ENCODE results near the gene AKAP6.
A peak's percentile ranks its signal among the peaks of the same experiment; 100 is the strongest.

AKAP6 gene

DNA sequence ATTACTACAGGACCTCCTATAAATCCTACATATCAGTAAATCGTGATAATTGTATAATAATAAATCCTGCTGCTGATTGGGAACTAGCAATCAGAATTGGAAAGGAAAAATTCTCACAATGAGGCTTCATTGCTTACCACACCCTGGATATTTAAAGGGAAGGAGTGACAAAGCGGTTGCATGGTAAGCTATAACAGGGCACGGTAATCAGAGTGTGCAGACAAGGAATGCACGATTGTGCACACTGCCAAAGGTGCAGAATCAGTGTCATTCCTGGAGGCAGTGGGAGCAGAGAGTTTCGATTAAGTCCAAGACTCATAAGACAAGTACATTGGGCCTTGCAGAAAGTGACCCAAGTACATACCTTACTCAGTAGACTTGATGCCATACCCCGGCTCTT is 332.1 kb downstream of the AKAP6 start:
- H3K4me3 ChIP-seq (ENCODE audit: low read depth, low read length): no peak overlapping the region
- TF ChIP-seq, protein P1, sequence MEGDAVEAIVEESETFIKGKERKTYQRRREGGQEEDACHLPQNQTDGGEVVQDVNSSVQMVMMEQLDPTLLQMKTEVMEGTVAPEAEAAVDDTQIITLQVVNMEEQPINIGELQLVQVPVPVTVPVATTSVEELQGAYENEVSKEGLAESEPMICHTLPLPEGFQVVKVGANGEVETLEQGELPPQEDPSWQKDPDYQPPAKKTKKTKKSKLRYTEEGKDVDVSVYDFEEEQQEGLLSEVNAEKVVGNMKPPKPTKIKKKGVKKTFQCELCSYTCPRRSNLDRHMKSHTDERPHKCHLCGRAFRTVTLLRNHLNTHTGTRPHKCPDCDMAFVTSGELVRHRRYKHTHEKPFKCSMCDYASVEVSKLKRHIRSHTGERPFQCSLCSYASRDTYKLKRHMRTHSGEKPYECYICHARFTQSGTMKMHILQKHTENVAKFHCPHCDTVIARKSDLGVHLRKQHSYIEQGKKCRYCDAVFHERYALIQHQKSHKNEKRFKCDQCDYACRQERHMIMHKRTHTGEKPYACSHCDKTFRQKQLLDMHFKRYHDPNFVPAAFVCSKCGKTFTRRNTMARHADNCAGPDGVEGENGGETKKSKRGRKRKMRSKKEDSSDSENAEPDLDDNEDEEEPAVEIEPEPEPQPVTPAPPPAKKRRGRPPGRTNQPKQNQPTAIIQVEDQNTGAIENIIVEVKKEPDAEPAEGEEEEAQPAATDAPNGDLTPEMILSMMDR (conservative IDR thresholded peaks at IDR 0.05; ENCODE audit: low read depth, low read length): no peak
- no peak for DNase-seq (ENCODE audit: low read depth)

DNA sequence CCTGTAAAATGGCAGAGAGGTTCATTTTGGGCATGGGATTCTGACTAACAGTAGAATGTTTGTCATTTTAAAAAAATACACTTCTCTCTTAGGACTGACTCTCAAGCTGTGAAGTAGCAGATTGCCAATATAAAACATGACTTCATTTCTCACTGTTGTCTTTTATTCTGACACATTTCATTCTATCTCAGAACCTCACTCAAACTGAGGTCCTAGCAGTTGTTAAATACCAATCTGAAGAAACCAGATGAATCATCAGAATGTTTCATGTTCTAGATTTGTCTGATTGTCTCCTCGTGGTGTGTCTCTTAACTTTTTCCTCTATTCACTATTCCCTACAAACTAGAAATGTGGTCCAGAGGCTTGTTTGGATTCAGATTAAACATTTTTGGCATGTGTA is 333.1 kb downstream of the AKAP6 start:
- peak; percentile 44 for DNase-seq (ENCODE audit: low read depth)
- H3K4me3 ChIP-seq (ENCODE audit: low read depth, low read length): no peak overlapping the region
- TF ChIP-seq, protein P1 (conservative IDR thresholded peaks at IDR 0.05; ENCODE audit: low read depth, low read length): no peak

DNA sequence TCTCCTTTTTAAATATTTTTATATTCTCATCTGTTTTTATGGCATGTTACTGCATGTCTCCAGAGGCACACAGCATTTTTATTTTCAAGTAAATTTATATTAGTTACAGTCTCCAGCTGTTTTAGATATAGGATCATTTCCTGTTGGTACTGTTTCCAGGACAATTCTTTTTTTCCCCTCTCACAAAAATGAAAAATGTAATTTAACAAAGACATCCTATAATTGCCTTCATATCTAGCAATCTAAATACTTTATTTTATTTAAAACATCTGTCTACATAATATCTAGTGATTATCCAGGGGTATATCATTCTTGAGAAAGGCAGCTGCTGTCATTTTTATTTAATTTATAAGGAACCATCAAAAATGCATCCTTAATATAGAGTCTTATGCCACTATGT is 337.2 kb downstream of the AKAP6 start:
- peak; percentile 22 for DNase-seq (ENCODE audit: low read depth)
- TF ChIP-seq, protein P1 (conservative IDR thresholded peaks at IDR 0.05; ENCODE audit: low read depth, low read length): no peak
- no peak overlapping the region for H3K4me3 ChIP-seq (ENCODE audit: low read depth, low read length)

DNA sequence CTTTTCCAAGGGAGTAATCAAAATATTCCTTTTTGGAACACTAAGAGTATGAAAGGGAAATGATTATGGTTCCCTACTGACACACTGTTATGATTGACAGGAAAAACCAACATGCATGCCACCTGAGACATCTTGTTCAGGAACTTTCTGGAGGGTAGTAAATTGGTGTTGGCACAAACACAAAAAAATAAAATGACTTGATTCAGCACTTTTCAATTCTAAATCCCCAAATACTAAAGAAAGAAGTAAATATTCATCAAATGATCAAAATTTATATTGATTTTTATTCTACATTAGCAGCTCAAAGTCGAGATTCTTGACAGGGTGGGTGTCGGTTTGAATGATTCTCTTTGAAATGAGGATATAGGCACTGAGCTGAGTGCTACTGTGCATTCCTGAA is 338.2 kb downstream of the AKAP6 start:
- DNase-seq (ENCODE audit: low read depth): no peak
- TF ChIP-seq, protein P1 (conservative IDR thresholded peaks at IDR 0.05; ENCODE audit: low read depth, low read length): no peak
- H3K4me3 ChIP-seq (ENCODE audit: low read depth, low read length): no peak overlapping the region

DNA sequence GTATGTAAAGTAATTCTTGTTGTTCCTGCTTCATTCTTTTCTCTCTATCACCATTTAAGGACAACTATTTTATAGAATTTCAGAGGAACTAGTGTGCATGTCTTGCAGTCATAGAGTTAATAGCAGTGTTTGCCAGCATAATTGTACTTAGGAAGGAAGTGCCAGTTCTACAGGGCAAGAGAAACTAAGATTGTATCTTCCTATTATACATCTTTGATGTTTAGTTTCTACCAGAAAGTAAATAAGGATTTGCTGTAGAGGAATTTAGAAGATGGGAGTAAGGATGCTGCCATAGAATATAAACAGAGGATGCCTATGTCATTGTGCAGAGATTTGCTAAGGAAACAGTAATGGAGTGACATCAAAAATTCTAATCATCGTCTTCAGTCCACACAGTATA is 338.7 kb downstream of the AKAP6 start:
- no peak overlapping the region for H3K4me3 ChIP-seq (ENCODE audit: low read depth, low read length)
- TF ChIP-seq, protein P1 (conservative IDR thresholded peaks at IDR 0.05; ENCODE audit: low read depth, low read length): no peak
- no peak for DNase-seq (ENCODE audit: low read depth)

DNA sequence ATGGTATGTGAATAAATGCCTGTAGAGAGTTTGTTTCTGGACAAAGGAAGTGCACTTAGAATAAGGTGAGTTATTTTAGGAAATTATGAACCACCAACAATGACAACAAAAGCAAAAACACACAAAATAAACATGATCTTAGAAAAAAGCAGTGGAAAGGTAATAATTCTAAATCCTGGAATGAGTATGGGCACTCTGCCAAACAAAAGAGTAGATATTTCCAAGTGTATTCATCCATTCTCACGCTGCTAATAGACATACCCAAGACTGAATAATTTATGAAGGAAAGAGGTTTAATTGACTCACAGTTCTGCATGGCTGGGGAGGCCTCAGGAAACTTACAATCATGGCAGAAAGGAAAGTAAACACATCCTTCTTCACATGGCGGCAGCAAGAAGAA is 340.3 kb downstream of the AKAP6 start:
- DNase-seq (ENCODE audit: low read depth): peak; percentile 29
- TF ChIP-seq, protein P1 (conservative IDR thresholded peaks at IDR 0.05; ENCODE audit: low read depth, low read length): no peak
- no peak overlapping the region for H3K4me3 ChIP-seq (ENCODE audit: low read depth, low read length)

DNA sequence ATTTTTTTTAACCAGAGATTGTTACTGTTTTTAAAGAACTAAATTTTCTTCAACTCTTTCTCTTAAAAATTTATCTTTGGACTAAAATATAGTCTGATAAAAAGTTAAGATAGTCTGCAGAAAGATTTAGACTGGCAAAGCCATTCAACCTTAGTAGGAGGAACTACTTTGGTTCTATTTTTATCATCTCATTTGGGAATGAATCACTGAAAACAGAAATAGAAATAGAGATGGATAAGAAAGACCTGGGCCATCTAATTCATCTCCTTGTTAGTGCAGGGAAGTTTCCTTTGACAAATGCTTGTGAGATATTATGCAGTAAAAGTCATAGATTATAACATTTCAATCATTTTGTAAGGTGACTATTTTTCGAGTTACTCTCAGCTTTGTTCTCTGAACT is 346.3 kb downstream of the AKAP6 start:
- DNase-seq (ENCODE audit: low read depth): no peak
- TF ChIP-seq, protein P1 (conservative IDR thresholded peaks at IDR 0.05; ENCODE audit: low read depth, low read length): no peak
- no peak overlapping the region for H3K4me3 ChIP-seq (ENCODE audit: low read depth, low read length)

Measured in choroid plexus epithelial cell (primary cell).